H9 (cell line): ENCODE data around the gene KRTAP5-4. TPM values are rescaled to one million over a fixed set of nuclear protein-coding genes. Genes with fewer than 3 reads are reported as not detected.

Experiments
- DNase-seq: peaks from one replicate; pipeline ENCODE4 v3.0.0-alpha.2; 2017
- H2AFZ ChIP-seq: one replicate; pipeline ENCODE4 v1.6.1; 2013; ENCODE audit warnings: mild to moderate bottlenecking, low read length, control low read depth, moderate library complexity
- H2AK5ac ChIP-seq: 2 replicates; pipeline ENCODE4 v1.6.1; 2013; ENCODE audit warnings: low read length, control low read depth, mixed read lengths; ENCODE audit not compliant: insufficient read length
- H2BK120ac ChIP-seq: one replicate; pipeline ENCODE4 v1.6.1; 2013; ENCODE audit warnings: low read depth, mild to moderate bottlenecking, low read length, control low read depth, inconsistent platforms; ENCODE audit not compliant: poor library complexity, severe bottlenecking
- H2BK12ac ChIP-seq: 2 replicates; pipeline ENCODE4 v1.6.1; 2013; ENCODE audit warnings: low read length, control low read depth, mixed read lengths, low read depth; ENCODE audit not compliant: insufficient read length
- H2BK15ac ChIP-seq: 2 replicates; pipeline ENCODE4 v1.6.1; 2013; ENCODE audit warnings: low read depth, low read length, control low read depth
- H2BK20ac ChIP-seq: one replicate; pipeline ENCODE4 v1.6.1; 2013; ENCODE audit warnings: low read depth, mild to moderate bottlenecking, low read length, control low read depth, inconsistent platforms; ENCODE audit not compliant: poor library complexity, severe bottlenecking
- H2BK5ac ChIP-seq: 2 replicates; pipeline ENCODE4 v1.6.1; 2013; ENCODE audit warnings: low read length, control low read depth, mixed read lengths; ENCODE audit not compliant: insufficient read length
- H3K14ac ChIP-seq: 2 replicates; pipeline ENCODE4 v1.6.1; 2013; ENCODE audit warnings: low read length, control low read depth; ENCODE audit not compliant: insufficient read depth
- H3K18ac ChIP-seq: 2 replicates; pipeline ENCODE4 v1.6.1; 2013; ENCODE audit warnings: low read depth, mild to moderate bottlenecking, mixed read lengths, low read length, control low read depth; ENCODE audit not compliant: insufficient read length
- H3K23ac ChIP-seq: 2 replicates; pipeline ENCODE4 v1.6.1; 2013; ENCODE audit warnings: low read length, control low read depth, mixed read lengths, low read depth; ENCODE audit not compliant: insufficient read length
- H3K23me2 ChIP-seq: 2 replicates; pipeline ENCODE4 v1.6.1; 2013; ENCODE audit warnings: low read depth, mild to moderate bottlenecking, mixed read lengths, low read length, control low read depth; ENCODE audit not compliant: insufficient read length, poor library complexity, severe bottlenecking
- H3K27ac ChIP-seq: 2 replicates; pipeline ENCODE4 v1.5.1; 2013; ENCODE audit warnings: low read length, control low read depth, mixed read lengths, low read depth; ENCODE audit not compliant: insufficient read length
- H3K27me3 ChIP-seq: 2 replicates; pipeline ENCODE4 v1.6.1; 2013; ENCODE audit warnings: low read length, control low read depth, inconsistent platforms; ENCODE audit not compliant: insufficient read depth
- H3K4ac ChIP-seq: 2 replicates; pipeline ENCODE4 v1.6.1; 2013; ENCODE audit warnings: low read depth, mild to moderate bottlenecking, control low read depth, inconsistent platforms, low read length, moderate library complexity
- H3K4me1 ChIP-seq: 2 replicates; pipeline ENCODE4 v1.6.1; 2013; ENCODE audit warnings: low read length, control low read depth, inconsistent platforms; ENCODE audit not compliant: insufficient read depth
- H3K4me2 ChIP-seq: 2 replicates; pipeline ENCODE4 v1.6.1; 2013; ENCODE audit warnings: low read length, control low read depth, mixed read lengths; ENCODE audit not compliant: insufficient read length, insufficient read depth
- H3K56ac ChIP-seq: 2 replicates; pipeline ENCODE4 v1.6.1; 2013; ENCODE audit warnings: low read depth, mild to moderate bottlenecking, mixed read lengths, low read length, control low read depth; ENCODE audit not compliant: insufficient read length
- H3K79me1 ChIP-seq: 2 replicates; pipeline ENCODE4 v1.6.1; 2013; ENCODE audit warnings: low read depth, mild to moderate bottlenecking, moderate library complexity, low read length, control low read depth, inconsistent platforms; ENCODE audit not compliant: insufficient read depth, poor library complexity, severe bottlenecking
- H3K79me2 ChIP-seq: 2 replicates; pipeline ENCODE4 v1.6.1; 2013; ENCODE audit warnings: low read length, control low read depth, inconsistent platforms; ENCODE audit not compliant: insufficient read depth
- H3K9ac ChIP-seq: 2 replicates; pipeline ENCODE4 v1.6.1; 2013; ENCODE audit warnings: low read length, control low read depth, mixed read lengths; ENCODE audit not compliant: insufficient read length; ENCODE audit errors: extremely low read depth
- H3K9me3 ChIP-seq: one replicate; pipeline ENCODE4 v1.6.1; 2013; ENCODE audit warnings: low read depth, low read length, inconsistent platforms; ENCODE audit not compliant: control insufficient read depth
- H3T11ph ChIP-seq: one replicate; pipeline ENCODE4 v1.6.1; 2013; ENCODE audit warnings: mild to moderate bottlenecking, low read length, control low read depth, inconsistent platforms
- H4K20me1 ChIP-seq: one replicate; pipeline ENCODE4 v1.6.1; 2013; ENCODE audit not compliant: control insufficient read depth, insufficient read length, insufficient read depth
- H4K5ac ChIP-seq: 2 replicates; pipeline ENCODE4 v1.6.1; 2013; ENCODE audit warnings: low read depth, mild to moderate bottlenecking, mixed read lengths, low read length, control low read depth; ENCODE audit not compliant: insufficient read length
- H4K8ac ChIP-seq: replicated peaks from 2 replicates; pipeline ENCODE4 v1.6.1; 2013; ENCODE audit warnings: low read length, control low read depth, mixed read lengths, low read depth; ENCODE audit not compliant: insufficient read length
- H4K91ac ChIP-seq: 2 replicates; pipeline ENCODE4 v1.6.1; 2013; ENCODE audit warnings: low read depth, mild to moderate bottlenecking, moderate library complexity, mixed read lengths, low read length, control low read depth; ENCODE audit not compliant: insufficient read length
- H3K27ac Mint-ChIP-seq, 3 experiments: 2 replicates in 2 of 3; 3 replicates in 1 of 3; pipeline ENCODE4 v1.8.0; 2020 to 2021; ENCODE audit warnings: mixed read lengths in 3 of 3, mild to moderate bottlenecking in 1 of 3, moderate library complexity in 1 of 3
- H3K27me3 Mint-ChIP-seq: 2 replicates; pipeline ENCODE4 v1.8.0; 2021; ENCODE audit warnings: low read depth, mild to moderate bottlenecking, moderate library complexity, mixed read lengths
- H3K36me3 Mint-ChIP-seq, 3 experiments: 2 replicates in 2 of 3; 3 replicates in 1 of 3; pipeline ENCODE4 v1.8.0; 2020 to 2021; ENCODE audit warnings: low read depth in 3 of 3, mixed read lengths in 3 of 3; ENCODE audit not compliant: insufficient read depth in 1 of 3
- H3K4me1 Mint-ChIP-seq, 2 experiments: 2 replicates each; pipeline ENCODE4 v1.8.0; 2020; ENCODE audit warnings: mixed read lengths in 2 of 2
- H3K4me3 Mint-ChIP-seq, 2 experiments: 2 replicates in 1 of 2; 3 replicates in 1 of 2; pipeline ENCODE4 v1.8.0; 2020 to 2021; ENCODE audit warnings: mild to moderate bottlenecking in 2 of 2, mixed read lengths in 2 of 2, moderate library complexity in 1 of 2
- H3K9me3 Mint-ChIP-seq, 2 experiments: 2 replicates in 1 of 2; 3 replicates in 1 of 2; pipeline ENCODE4 v1.8.0; 2020; ENCODE audit warnings: mild to moderate bottlenecking in 2 of 2, mixed read lengths in 2 of 2, moderate library complexity in 1 of 2
- WGBS: extraction: QIAGEN DNeasy Blood & Tissue Kit; methylation state at CpG from one replicate; pipeline ENCODE4 v1.1.7; 2013; ENCODE audit warnings: missing lambda C conversion rate, low lambda C conversion rate, mixed read lengths; ENCODE audit not compliant: insufficient read length; ENCODE audit errors: extremely low coverage; 5-methylcytosine and 5-hydroxymethylcytosine counted together
- total RNA-seq: library from RNA; stranded (reverse); gene quantifications from 2 replicates; pipeline ENCODE4 v1.2.1, GENCODE V29; 2021
- TF ChIP-seq, protein P1 (sequence below): fragments of 200-600 bp; sonication (generic); conservative IDR thresholded peaks from 3 replicates; pipeline ENCODE4 v1.8.0; 2021; ENCODE audit warnings: antibody characterized with exemption, mild to moderate bottlenecking

Gene KRTAP5-4
- total RNA-seq, 1 experiment from 2014 or later, result not detected

DNA sequence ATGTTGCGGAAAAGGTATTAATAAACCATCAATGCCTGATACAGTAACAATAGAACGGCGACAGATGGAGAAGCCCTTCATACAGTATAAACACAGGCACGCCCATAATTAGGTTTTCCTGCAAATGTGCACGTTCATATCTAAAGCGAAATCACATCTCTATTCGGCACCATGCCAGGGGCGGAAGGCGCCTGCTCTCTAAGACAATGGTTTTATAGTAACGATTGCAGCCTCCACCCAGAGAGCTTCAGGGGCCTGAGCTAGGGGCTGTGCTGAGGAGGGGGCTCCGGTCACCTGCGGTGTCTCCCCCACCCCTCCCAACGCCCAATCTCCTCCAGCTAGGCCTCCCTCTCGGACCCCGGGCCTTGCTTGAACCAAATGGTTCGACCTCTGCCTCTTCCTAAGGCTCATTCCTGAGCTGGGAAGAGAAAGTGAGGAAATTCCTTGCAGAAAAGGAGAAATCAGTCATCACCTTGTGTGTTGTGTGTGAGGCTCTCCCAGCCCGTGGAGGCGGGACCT is 17.2 kb upstream of the KRTAP5-4 start:
- no peak overlapping the region for H3K4ac ChIP-seq
- H3K14ac ChIP-seq, result no peak overlapping the region
- Mint-ChIP-seq H3K4me1 (peaks cover 3 to 5% of the 10 kb centered on the region in 2 experiments; a peak in 2 of 4 replicates), H3K36me3 (no peaks in the 10 kb centered on the region), H3K27ac (no peak overlapping the region), H3K4me3 (no peak overlapping the region), H3K27me3 (peaks cover 29% of the 10 kb centered on the region), H3K9me3 (no peaks in the 10 kb centered on the region)
- no peaks in the 10 kb centered on the region for H3K79me2 ChIP-seq
- no peak overlapping the region for H3K18ac ChIP-seq
- no peak overlapping the region for H3K9ac ChIP-seq
- no peak overlapping the region for H2BK120ac ChIP-seq
- no peaks in the 10 kb centered on the region for H3K9me3 ChIP-seq
- no peak for DNase-seq
- H3K4me2 ChIP-seq, result no peak overlapping the region
- no peak overlapping the region for H4K8ac ChIP-seq
- H4K91ac ChIP-seq, result no peak overlapping the region
- H2AFZ ChIP-seq, result no peak overlapping the region
- H3K56ac ChIP-seq, result no peak overlapping the region
- no peaks in the 10 kb centered on the region for H3K79me1 ChIP-seq
- WGBS, result no CpG with 5 or more reads among the region's 18 CpGs
- no peaks in the 10 kb centered on the region for H4K20me1 ChIP-seq
- TF ChIP-seq, protein P1, sequence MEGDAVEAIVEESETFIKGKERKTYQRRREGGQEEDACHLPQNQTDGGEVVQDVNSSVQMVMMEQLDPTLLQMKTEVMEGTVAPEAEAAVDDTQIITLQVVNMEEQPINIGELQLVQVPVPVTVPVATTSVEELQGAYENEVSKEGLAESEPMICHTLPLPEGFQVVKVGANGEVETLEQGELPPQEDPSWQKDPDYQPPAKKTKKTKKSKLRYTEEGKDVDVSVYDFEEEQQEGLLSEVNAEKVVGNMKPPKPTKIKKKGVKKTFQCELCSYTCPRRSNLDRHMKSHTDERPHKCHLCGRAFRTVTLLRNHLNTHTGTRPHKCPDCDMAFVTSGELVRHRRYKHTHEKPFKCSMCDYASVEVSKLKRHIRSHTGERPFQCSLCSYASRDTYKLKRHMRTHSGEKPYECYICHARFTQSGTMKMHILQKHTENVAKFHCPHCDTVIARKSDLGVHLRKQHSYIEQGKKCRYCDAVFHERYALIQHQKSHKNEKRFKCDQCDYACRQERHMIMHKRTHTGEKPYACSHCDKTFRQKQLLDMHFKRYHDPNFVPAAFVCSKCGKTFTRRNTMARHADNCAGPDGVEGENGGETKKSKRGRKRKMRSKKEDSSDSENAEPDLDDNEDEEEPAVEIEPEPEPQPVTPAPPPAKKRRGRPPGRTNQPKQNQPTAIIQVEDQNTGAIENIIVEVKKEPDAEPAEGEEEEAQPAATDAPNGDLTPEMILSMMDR, result no peak
- no peak overlapping the region for H2BK20ac ChIP-seq
- no peak overlapping the region for H4K5ac ChIP-seq
- no peak overlapping the region for H3K23ac ChIP-seq
- no peak overlapping the region for H2BK15ac ChIP-seq
- H3K27me3 ChIP-seq, result no peaks in the 10 kb centered on the region
- H3K27ac ChIP-seq, result no peak overlapping the region
- no peak overlapping the region for H2AK5ac ChIP-seq
- no peaks in the 10 kb centered on the region for H3K4me1 ChIP-seq
- H2BK12ac ChIP-seq, result no peak overlapping the region
- H3K23me2 ChIP-seq, result no peaks in the 10 kb centered on the region
- no peak overlapping the region for H2BK5ac ChIP-seq
- no peak overlapping the region for H3T11ph ChIP-seq
